Prostate gland (tissue), 2 donors: ENCODE measurements around the gene EGR2.

Experiments
- POLR2AphosphoS5 ChIP-seq: sonication (generic); formaldehyde crosslinking; IDR thresholded peaks from one replicate; pipeline ENCODE4 v1.6.1; 2017; ENCODE audit warnings: antibody characterized with exemption
- TF ChIP-seq, protein P1 (sequence below), 4 experiments: fragments of 200-600 bp in 2 of 4; fragments of 450-650 bp in 2 of 4; sonication (generic) in 2 of 4; IDR thresholded peaks; 1 replicate in 3 of 4; 2 replicates in 1 of 4; pipeline ENCODE4 v1.5.1; 2016 to 2019; ENCODE audit warnings: antibody characterized with exemption in 4 of 4, mild to moderate bottlenecking in 2 of 4, moderate library complexity in 2 of 4

DNA sequence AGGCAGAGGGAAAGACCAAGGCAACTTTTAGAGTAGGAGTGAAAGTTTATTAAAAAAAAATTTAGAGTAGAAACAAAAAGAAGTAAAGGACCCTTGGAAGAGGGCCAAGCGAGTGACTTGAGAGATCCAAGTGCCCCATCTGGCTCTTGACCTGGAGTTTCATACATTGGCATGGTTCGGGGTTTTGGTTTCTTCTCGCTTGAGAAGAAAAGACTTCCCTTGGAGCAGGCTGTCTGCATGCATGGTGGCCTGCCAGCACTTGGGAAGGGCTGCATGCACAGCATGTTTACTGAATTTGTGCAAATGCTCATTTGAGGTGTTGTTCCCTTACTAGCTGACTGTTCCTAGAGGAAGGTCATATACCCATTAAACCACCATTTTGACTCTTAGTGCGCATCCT lies 20.4 kb downstream of the EGR2 start:
- TF ChIP-seq, protein P1, sequence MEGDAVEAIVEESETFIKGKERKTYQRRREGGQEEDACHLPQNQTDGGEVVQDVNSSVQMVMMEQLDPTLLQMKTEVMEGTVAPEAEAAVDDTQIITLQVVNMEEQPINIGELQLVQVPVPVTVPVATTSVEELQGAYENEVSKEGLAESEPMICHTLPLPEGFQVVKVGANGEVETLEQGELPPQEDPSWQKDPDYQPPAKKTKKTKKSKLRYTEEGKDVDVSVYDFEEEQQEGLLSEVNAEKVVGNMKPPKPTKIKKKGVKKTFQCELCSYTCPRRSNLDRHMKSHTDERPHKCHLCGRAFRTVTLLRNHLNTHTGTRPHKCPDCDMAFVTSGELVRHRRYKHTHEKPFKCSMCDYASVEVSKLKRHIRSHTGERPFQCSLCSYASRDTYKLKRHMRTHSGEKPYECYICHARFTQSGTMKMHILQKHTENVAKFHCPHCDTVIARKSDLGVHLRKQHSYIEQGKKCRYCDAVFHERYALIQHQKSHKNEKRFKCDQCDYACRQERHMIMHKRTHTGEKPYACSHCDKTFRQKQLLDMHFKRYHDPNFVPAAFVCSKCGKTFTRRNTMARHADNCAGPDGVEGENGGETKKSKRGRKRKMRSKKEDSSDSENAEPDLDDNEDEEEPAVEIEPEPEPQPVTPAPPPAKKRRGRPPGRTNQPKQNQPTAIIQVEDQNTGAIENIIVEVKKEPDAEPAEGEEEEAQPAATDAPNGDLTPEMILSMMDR (IDR thresholded peaks at IDR 0.05): no peak
- TF ChIP-seq POLR2AphosphoS5: no peak
